ENCODE results near the gene RMND5A. TPM values are rescaled to one million over a fixed set of nuclear protein-coding genes. Genes with fewer than 3 reads are reported as not detected.
"Not testable (repeated sequence)": the region's sequence is repeated elsewhere in the genome, so short reads cannot be mapped to it uniquely, and the experiment has no call there.

RMND5A gene
- total RNA-seq, 1 donor from 2014 or later, result 29.1 TPM

GRCh38 chr2:86708126-86708525 is 12.0 kb upstream of the RMND5A start:
- DNase-seq (ENCODE audit: extremely low read depth, low read depth, low spot score), result not testable (repeated sequence)

GRCh38 chr2:86714579-86715173 is 5.4 kb upstream of the RMND5A start:
- not testable (repeated sequence) for DNase-seq (ENCODE audit: extremely low read depth, low read depth, low spot score)

GRCh38 chr2:86719263-86719636 is 841 bp upstream of the RMND5A start:
- DNase-seq (ENCODE audit: extremely low read depth, low read depth, low spot score), result not testable (repeated sequence)

- not testable (repeated sequence) for DNase-seq (ENCODE audit: extremely low read depth, low read depth, low spot score)
Observed at GRCh38 chr2:86720540-86721320, 639 bp downstream of the RMND5A start.

- DNase-seq (ENCODE audit: extremely low read depth, low read depth, low spot score), result not testable (repeated sequence)
Observed at GRCh38 chr2:86725706-86726105, 5.6 kb downstream of the RMND5A start.

- not testable (repeated sequence) for DNase-seq (ENCODE audit: extremely low read depth, low read depth, low spot score)
Observed at GRCh38 chr2:86732040-86732525, 12.0 kb downstream of the RMND5A start.

- not testable (repeated sequence) for DNase-seq (ENCODE audit: extremely low read depth, low read depth, low spot score)
Observed at GRCh38 chr2:86732837-86733236, 12.7 kb downstream of the RMND5A start.

- DNase-seq (ENCODE audit: extremely low read depth, low read depth, low spot score), result not testable (repeated sequence)
Observed at GRCh38 chr2:86733528-86733927, 13.4 kb downstream of the RMND5A start.

- DNase-seq (ENCODE audit: extremely low read depth, low read depth, low spot score), result not testable (repeated sequence)
Observed at GRCh38 chr2:86734896-86735295, 14.8 kb downstream of the RMND5A start.

GRCh38 chr2:86739485-86739884 is 19.4 kb downstream of the RMND5A start:
- not testable (repeated sequence) for DNase-seq (ENCODE audit: extremely low read depth, low read depth, low spot score)

GRCh38 chr2:86739889-86740288 is 19.8 kb downstream of the RMND5A start:
- DNase-seq (ENCODE audit: extremely low read depth, low read depth, low spot score), result not testable (repeated sequence)

GRCh38 chr2:86741889-86742498 is 21.9 kb downstream of the RMND5A start:
- DNase-seq (ENCODE audit: extremely low read depth, low read depth, low spot score), result not testable (repeated sequence)

GRCh38 chr2:86744152-86744551 is 24.1 kb downstream of the RMND5A start:
- DNase-seq (ENCODE audit: extremely low read depth, low read depth, low spot score), result no peak

GRCh38 chr2:86746939-86747338 is 26.8 kb downstream of the RMND5A start:
- DNase-seq (ENCODE audit: extremely low read depth, low read depth, low spot score), result no peak

- DNase-seq (ENCODE audit: extremely low read depth, low read depth, low spot score), result peak; percentile 3
Observed at GRCh38 chr2:86747711-86748639, 27.9 kb downstream of the RMND5A start.

GRCh38 chr2:86750240-86750839 is 30.2 kb downstream of the RMND5A start:
- no peak for DNase-seq (ENCODE audit: extremely low read depth, low read depth, low spot score)

GRCh38 chr2:86751778-86752177 is 31.7 kb downstream of the RMND5A start:
- DNase-seq (ENCODE audit: extremely low read depth, low read depth, low spot score), result no peak

GRCh38 chr2:86752934-86753333 is 32.8 kb downstream of the RMND5A start:
- no peak for DNase-seq (ENCODE audit: extremely low read depth, low read depth, low spot score)

- DNase-seq (ENCODE audit: extremely low read depth, low read depth, low spot score), result no peak
Observed at GRCh38 chr2:86753606-86754005, 33.5 kb downstream of the RMND5A start.

GRCh38 chr2:86758405-86758804 is 38.3 kb downstream of the RMND5A start:
- DNase-seq (ENCODE audit: extremely low read depth, low read depth, low spot score), result no peak

Measured in glomerular endothelial cell (primary cell).